ENCODE results near the gene ADGRA3. TPM values are rescaled to one million over a fixed set of nuclear protein-coding genes. Genes with fewer than 3 reads are reported as not detected.
A peak's percentile ranks its signal among the peaks of the same experiment; 100 is the strongest.

The ADGRA3 gene
- total RNA-seq, 1 experiment from 2014 or later = 29.0 TPM

GRCh38 chr4:22439947-22440346 lies 75.9 kb downstream of the ADGRA3 start:
- Histone ChIP-seq H3K79me2 (ENCODE audit: low read length) (no peaks in the 10 kb centered on the region), H3K4me3 (ENCODE audit: low read length) (no peak overlapping the region), H3K4me1 (ENCODE audit: insufficient read depth, low read length) (no peaks in the 10 kb centered on the region), H3K9ac (ENCODE audit: low read length) (no peak overlapping the region), H3K36me3 (ENCODE audit: low read depth, low read length) (no peaks in the 10 kb centered on the region), H3K27ac (ENCODE audit: low read length) (no peak overlapping the region), H3K9me3 (ENCODE audit: low read length) (no peaks in the 10 kb centered on the region), H4K20me1 (ENCODE audit: low read length) (no peaks in the 10 kb centered on the region), H2AFZ (ENCODE audit: low read length) (no peak overlapping the region), H3K9me2 (replicated peaks; ENCODE audit: low read length) (no peaks in the 10 kb centered on the region), H3K4me2 (ENCODE audit: low read length) (no peak overlapping the region), H3F3A (ENCODE audit: low read length, unreplicated experiment) (no peaks in the 10 kb centered on the region), H3K27me3 (ENCODE audit: low read length) (no peaks in the 10 kb centered on the region)
- no peak for ATAC-seq
- CTCF ChIA-PET = no interaction called here
- no peak for DNase-seq
- POLR2A ChIA-PET (ENCODE audit: unreplicated experiment) = no interaction called here
- no peak for TF ChIP-seq EZH2 (IDR thresholded peaks at IDR 0.05; ENCODE audit: low read length, unreplicated experiment)
- TF ChIP-seq EZH2phosphoT487 (IDR thresholded peaks at IDR 0.05; ENCODE audit: borderline replicate concordance, low read length) = no peak
- TF ChIP-seq CTCF (conservative IDR thresholded peaks at IDR 0.05; ENCODE audit: low read depth, low read length) = no peak
- no TSS peak for BruUV-seq (replicated peaks)
- intact Hi-C loops (cut with micrococcal nuclease) = no loop called here

GRCh38 chr4:22435652-22436051 lies 80.2 kb downstream of the ADGRA3 start:
- ATAC-seq = no peak
- Histone ChIP-seq H2AFZ (ENCODE audit: low read length) (no peak overlapping the region), H3K4me2 (ENCODE audit: low read length) (no peak overlapping the region), H3K4me1 (ENCODE audit: insufficient read depth, low read length) (no peaks in the 10 kb centered on the region), H3K36me3 (ENCODE audit: low read depth, low read length) (no peaks in the 10 kb centered on the region; the same call in 1 of the 2 replicates), H3K27me3 (ENCODE audit: low read length) (no peaks in the 10 kb centered on the region), H3K9me2 (replicated peaks; ENCODE audit: low read length) (no peaks in the 10 kb centered on the region), H3K4me3 (ENCODE audit: low read length) (no peak overlapping the region), H3K79me2 (ENCODE audit: low read length) (no peaks in the 10 kb centered on the region), H3K9ac (ENCODE audit: low read length) (no peak overlapping the region), H3K9me3 (ENCODE audit: low read length) (no peaks in the 10 kb centered on the region), H4K20me1 (ENCODE audit: low read length) (no peaks in the 10 kb centered on the region), H3K27ac (ENCODE audit: low read length) (no peak overlapping the region), H3F3A (ENCODE audit: low read length, unreplicated experiment) (no peaks in the 10 kb centered on the region)
- CTCF ChIA-PET = no interaction called here
- TF ChIP-seq EZH2phosphoT487 (IDR thresholded peaks at IDR 0.05; ENCODE audit: borderline replicate concordance, low read length) = no peak
- DNase-seq = no peak
- intact Hi-C loops (cut with micrococcal nuclease) = no loop called here
- no TSS peak for BruUV-seq (replicated peaks)
- POLR2A ChIA-PET (ENCODE audit: unreplicated experiment) = no interaction called here

- no TSS peak for BruUV-seq (replicated peaks)
- no peaks in the 10 kb centered on the region for H3K9me2 ChIP-seq (replicated peaks; ENCODE audit: low read length)
- no peaks in the 10 kb centered on the region for H4K20me1 ChIP-seq (ENCODE audit: low read length)
- ChIA-PET CTCF (no interaction called here), POLR2A (ENCODE audit: unreplicated experiment) (no interaction called here)
- H2AFZ ChIP-seq (ENCODE audit: low read length) = no peak overlapping the region
- TF ChIP-seq EZH2phosphoT487 (IDR thresholded peaks at IDR 0.05; ENCODE audit: borderline replicate concordance, low read length) (no peak), CTCF (conservative IDR thresholded peaks at IDR 0.05; ENCODE audit: low read depth, low read length) (peak; percentile 54)
- H3K4me1 ChIP-seq (ENCODE audit: insufficient read depth, low read length) = no peaks in the 10 kb centered on the region
- H3K79me2 ChIP-seq (ENCODE audit: low read length) = no peaks in the 10 kb centered on the region
- DNase-seq = peak; percentile 48
- H3K36me3 ChIP-seq (ENCODE audit: low read depth, low read length) = no peaks in the 10 kb centered on the region; the same call in 1 of the 2 replicates
- H3K4me3 ChIP-seq (ENCODE audit: low read length) = no peak overlapping the region
- no peaks in the 10 kb centered on the region for H3K27me3 ChIP-seq (ENCODE audit: low read length)
- H3K9me3 ChIP-seq (ENCODE audit: low read length) = no peaks in the 10 kb centered on the region
- H3K9ac ChIP-seq (ENCODE audit: low read length) = no peak overlapping the region
- intact Hi-C loops (cut with micrococcal nuclease) = no loop called here
- ATAC-seq = peak; percentile 67
- no peaks in the 10 kb centered on the region for H3F3A ChIP-seq (ENCODE audit: low read length, unreplicated experiment)
- H3K27ac ChIP-seq (ENCODE audit: low read length) = no peak overlapping the region
- H3K4me2 ChIP-seq (ENCODE audit: low read length) = no peak overlapping the region
These were observed 81.0 kb downstream of the ADGRA3 start for GRCh38 chr4:22434895-22435294.
